Activated naive CD8-positive, alpha-beta T cell (primary cell): ENCODE results near the gene ERN2.

Experiments
- H3K27ac Mint-ChIP-seq: one replicate; pipeline ENCODE4 v1.8.0; 2021; ENCODE audit warnings: mixed read lengths
- H3K27me3 Mint-ChIP-seq: one replicate; pipeline ENCODE4 v1.8.0; 2021; ENCODE audit warnings: mixed read lengths
- H3K36me3 Mint-ChIP-seq: one replicate; pipeline ENCODE4 v1.8.0; 2021; ENCODE audit warnings: mixed read lengths
- H3K4me1 Mint-ChIP-seq: one replicate; pipeline ENCODE4 v1.8.0; 2021; ENCODE audit warnings: low read depth, mixed read lengths
- H3K4me3 Mint-ChIP-seq: one replicate; pipeline ENCODE4 v1.8.0; 2021; ENCODE audit warnings: mild to moderate bottlenecking, mixed read lengths
- H3K9me3 Mint-ChIP-seq: one replicate; pipeline ENCODE4 v1.8.0; 2021; ENCODE audit warnings: low read depth, mixed read lengths

Gene ERN2

GRCh38 chr16:23650674-23651416 lies 62.2 kb downstream of the ERN2 start:
- Mint-ChIP-seq H3K9me3 (no peaks in the 10 kb centered on the region), H3K4me1 (peaks cover 42% of the 10 kb centered on the region), H3K4me3 (peak overlapping the region; percentile 20), H3K36me3 (peaks cover 28% of the 10 kb centered on the region), H3K27me3 (no peaks in the 10 kb centered on the region), H3K27ac (peak overlapping the region; percentile 55)

GRCh38 chr16:23642246-23642774 lies 70.7 kb downstream of the ERN2 start:
- Mint-ChIP-seq H3K9me3 (no peaks in the 10 kb centered on the region), H3K27ac (peak overlapping the region; percentile 98), H3K4me1 (peaks cover 44% of the 10 kb centered on the region), H3K4me3 (peak overlapping the region; percentile 99), H3K27me3 (no peaks in the 10 kb centered on the region), H3K36me3 (peaks cover 19% of the 10 kb centered on the region)

- H3K27me3 Mint-ChIP-seq, result no peaks in the 10 kb centered on the region
- peak within 1 kb of the TSS; percentile 99 for H3K4me3 Mint-ChIP-seq
- H3K36me3 Mint-ChIP-seq, result peaks cover 14% of the 10 kb centered on the region
- H3K27ac Mint-ChIP-seq, result peak within 1 kb of the TSS; percentile 98
- peaks cover 35% of the 10 kb centered on the region for H3K4me1 Mint-ChIP-seq
- no peaks in the 10 kb centered on the region for H3K9me3 Mint-ChIP-seq
These were observed 71.9 kb downstream of the ERN2 start, which contains the start of the genes DCTN5 and PALB2 for GRCh38 chr16:23640931-23641765. Gene DCTN5 (plus strand): TSS chr16:23641466. CDS start chr16:23641543, 77 bp downstream. Gene PALB2 (minus strand): TSS chr16:23641310. CDS start chr16:23641157, 153 bp downstream.

- Mint-ChIP-seq H3K4me1 (peaks cover 29% of the 10 kb centered on the region), H3K27me3 (no peaks in the 10 kb centered on the region), H3K27ac (peak overlapping the region; percentile 98), H3K9me3 (no peaks in the 10 kb centered on the region), H3K36me3 (peaks cover 10% of the 10 kb centered on the region), H3K4me3 (peak overlapping the region; percentile 99)
These were observed 72.4 kb downstream of the ERN2 start for GRCh38 chr16:23640615-23640930.
